IPS DF 4.7 (cell line): ENCODE measurements around the gene BRF1.

Experiments
- DNase-seq: peaks from one replicate; pipeline ENCODE4 v3.0.0-alpha.2; 2013; ENCODE audit warnings: low spot score; ENCODE audit errors: extremely low read depth

BRF1 gene

DNA sequence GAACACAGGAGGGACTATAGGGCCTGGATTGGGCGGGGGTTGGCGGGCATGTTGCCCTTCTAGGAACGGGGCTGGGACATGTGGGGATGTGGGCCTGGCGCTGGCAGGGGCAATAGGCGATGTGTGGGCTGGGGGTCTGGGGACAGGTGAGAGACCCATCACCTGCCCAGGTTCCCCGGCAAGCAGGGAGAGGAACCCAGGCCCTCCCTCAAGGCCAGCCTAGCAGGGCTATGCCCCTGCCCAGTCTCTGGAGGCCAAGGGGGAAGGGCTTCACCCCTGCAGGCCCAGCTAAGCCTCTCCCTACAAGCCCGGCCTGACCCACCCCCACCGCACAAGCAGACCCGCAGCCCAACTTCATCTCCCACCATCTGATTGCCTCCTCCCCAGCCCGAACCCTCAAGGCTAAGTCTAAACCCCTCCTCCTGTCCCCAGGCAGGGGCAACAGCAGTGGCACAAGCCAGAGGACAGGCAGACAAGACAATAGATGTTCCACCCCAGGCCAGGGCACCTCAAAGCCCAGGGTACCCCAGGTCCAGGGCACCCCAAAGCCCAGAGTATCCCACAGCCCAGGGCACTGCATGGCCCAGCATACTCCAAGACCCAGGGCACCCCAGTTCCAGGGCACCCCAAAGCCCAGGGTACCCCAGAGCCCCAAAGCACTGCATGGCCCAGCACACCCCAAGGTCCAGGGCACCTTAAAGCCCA is 138.7 kb downstream of the BRF1 start:
- no peak for DNase-seq

DNA sequence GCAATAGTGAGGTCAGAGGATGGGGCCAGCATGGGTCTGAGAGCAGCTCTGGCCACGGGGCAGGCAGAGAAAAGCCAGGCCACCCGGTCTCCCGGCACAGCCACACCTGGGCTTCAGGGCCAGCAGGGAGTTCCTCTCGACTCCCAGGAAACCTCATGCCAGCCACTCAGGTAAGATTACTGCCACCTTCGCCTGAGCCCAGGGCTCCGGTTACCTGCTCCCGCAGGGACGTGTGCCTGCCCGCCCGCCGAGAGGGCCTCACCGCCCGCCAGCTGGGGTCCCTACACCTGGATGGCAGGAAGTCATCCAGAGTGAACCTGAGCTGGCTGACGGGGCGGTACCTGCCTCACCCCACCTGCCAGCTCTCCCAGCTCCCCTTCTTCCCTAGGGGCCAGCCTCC is 139.5 kb downstream of the BRF1 start:
- no peak for DNase-seq

DNA sequence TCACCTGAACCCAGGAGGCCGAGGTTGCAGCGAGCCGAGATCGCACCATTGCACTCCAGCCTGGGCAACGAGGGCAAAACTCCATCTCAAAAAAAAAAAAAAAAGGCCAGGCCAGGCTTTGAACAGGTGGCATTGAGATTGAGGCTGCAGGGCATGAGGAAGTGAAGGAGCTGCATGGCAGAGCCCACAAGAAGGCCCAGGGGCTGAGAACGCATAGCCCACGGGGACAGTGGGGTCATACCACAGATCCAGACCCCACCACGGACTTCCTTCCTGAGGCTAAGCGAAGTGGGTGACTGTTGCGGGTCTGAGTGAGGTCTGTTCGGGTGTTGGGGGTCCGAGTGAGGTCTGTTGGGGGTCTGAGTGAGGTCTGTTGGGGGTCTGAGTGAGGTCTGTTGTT is 140.0 kb downstream of the BRF1 start:
- no peak for DNase-seq

DNA sequence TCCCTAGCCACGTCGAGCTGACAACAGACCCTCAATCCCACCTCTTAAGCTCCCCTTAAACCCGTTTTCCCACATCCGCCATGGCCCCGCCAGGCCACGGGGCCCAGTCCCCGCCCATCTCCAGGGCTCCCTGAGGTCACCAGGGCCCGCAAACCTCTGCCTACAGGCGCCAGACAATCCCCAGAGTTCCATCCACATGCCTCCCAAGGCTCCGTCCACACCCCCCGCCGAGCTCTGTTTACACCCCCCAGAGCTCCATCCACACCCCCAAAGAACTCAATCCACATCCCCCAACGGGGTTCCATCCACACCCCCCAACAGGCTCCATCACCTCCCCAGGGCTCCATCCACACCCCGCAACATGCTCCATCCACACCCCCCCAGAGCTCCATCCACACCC is 141.5 kb downstream of the BRF1 start:
- no peak for DNase-seq
